Testis (tissue), 3 donors: ENCODE measurements around the gene PHLPP1. TPM values are rescaled to one million over a fixed set of nuclear protein-coding genes. Genes with fewer than 3 reads are reported as not detected.
"Not testable (repeated sequence)": the region's sequence is repeated elsewhere in the genome, so short reads cannot be mapped to it uniquely, and the experiment has no call there.

Experiments
- DNase-seq: peaks from one replicate; pipeline ENCODE4 v3.0.0-alpha.2; 2019
- H3K27ac ChIP-seq, 2 donors: fragments of 200-600 bp; sonication (generic); one replicate each; pipeline ENCODE4 v1.5.1; 2019
- H3K27me3 ChIP-seq: fragments of 200-600 bp; sonication (generic); one replicate; pipeline ENCODE4 v1.5.1; 2019
- H3K36me3 ChIP-seq: fragments of 200-600 bp; sonication (generic); one replicate; pipeline ENCODE4 v1.5.1; 2017; ENCODE audit warnings: low read depth; ENCODE audit errors: missing control alignments
- H3K4me1 ChIP-seq: fragments of 200-600 bp; sonication (generic); one replicate; pipeline ENCODE4 v1.5.1; 2019
- H3K4me3 ChIP-seq, 2 donors: fragments of 200-600 bp; sonication (generic); one replicate each; pipeline ENCODE4 v1.5.1; 2017 to 2019
- H3K9me3 ChIP-seq: fragments of 200-600 bp; sonication (generic); one replicate; pipeline ENCODE4 v1.5.1; 2017
- POLR2A ChIP-seq: fragments of 450-650 bp; IDR thresholded peaks from one replicate; pipeline ENCODE4 v1.6.1; 2017; ENCODE audit warnings: antibody characterized with exemption, mild to moderate bottlenecking, moderate library complexity
- WGBS, 2 donors: methylation state at CpG; one replicate each; pipeline ENCODE4 v1.1.5; 2018; 5-methylcytosine and 5-hydroxymethylcytosine counted together
- intact Hi-C: fragments of 100-400 bp; cut with DNase I; formaldehyde crosslinking; loops from one replicate; pipeline ENCODE4 v1.15.1; 2023; ENCODE audit warnings: low total_unique reads
- polyA plus RNA-seq: library from polyadenylated mRNA; stranded (reverse); fragments of 350-450 nt; fragmentation: Illumina TruSeq; extraction: RNeasy Lipid Tissue Mini Kit (QIAGEN cat#74804); gene quantifications from one replicate; pipeline ENCODE4 v1.2.3, GENCODE V29; 2014; ENCODE audit warnings: low read depth, low replicate concordance; ENCODE audit not compliant: insufficient read depth
- total RNA-seq, 2 donors: library from RNA; depleted of rRNA; stranded (reverse); fragments of >200 nt; gene quantifications; one replicate each; pipeline ENCODE4 v1.2.3, GENCODE V29; 2016
- TF ChIP-seq, protein P1 (sequence below), 3 experiments: fragments of 450-650 bp in 2 of 3; fragments of 200-600 bp in 1 of 3; sonication (generic) in 1 of 3; IDR thresholded peaks; one replicate each; pipeline ENCODE4 v1.5.1; 2016 to 2019; ENCODE audit warnings: antibody characterized with exemption in 3 of 3, mild to moderate bottlenecking in 2 of 3, moderate library complexity in 1 of 3

PHLPP1 gene
- total and polyA plus RNA-seq, 3 donors from 2014 or later = 31.5 to 60.1 (median 50.5) TPM

- H3K4me1 ChIP-seq = no peaks in the 10 kb centered on the region
- H3K9me3 ChIP-seq = no peaks in the 10 kb centered on the region
- intact Hi-C loops = no loop called here
- no peaks in the 10 kb centered on the region for H3K36me3 ChIP-seq
- H3K27me3 ChIP-seq = no peaks in the 10 kb centered on the region
- 68 to 76% methylated on average over 2 of the region's 2 CpGs for WGBS, 2 donors
- no peak for TF ChIP-seq POLR2A
- TF ChIP-seq, protein P1, sequence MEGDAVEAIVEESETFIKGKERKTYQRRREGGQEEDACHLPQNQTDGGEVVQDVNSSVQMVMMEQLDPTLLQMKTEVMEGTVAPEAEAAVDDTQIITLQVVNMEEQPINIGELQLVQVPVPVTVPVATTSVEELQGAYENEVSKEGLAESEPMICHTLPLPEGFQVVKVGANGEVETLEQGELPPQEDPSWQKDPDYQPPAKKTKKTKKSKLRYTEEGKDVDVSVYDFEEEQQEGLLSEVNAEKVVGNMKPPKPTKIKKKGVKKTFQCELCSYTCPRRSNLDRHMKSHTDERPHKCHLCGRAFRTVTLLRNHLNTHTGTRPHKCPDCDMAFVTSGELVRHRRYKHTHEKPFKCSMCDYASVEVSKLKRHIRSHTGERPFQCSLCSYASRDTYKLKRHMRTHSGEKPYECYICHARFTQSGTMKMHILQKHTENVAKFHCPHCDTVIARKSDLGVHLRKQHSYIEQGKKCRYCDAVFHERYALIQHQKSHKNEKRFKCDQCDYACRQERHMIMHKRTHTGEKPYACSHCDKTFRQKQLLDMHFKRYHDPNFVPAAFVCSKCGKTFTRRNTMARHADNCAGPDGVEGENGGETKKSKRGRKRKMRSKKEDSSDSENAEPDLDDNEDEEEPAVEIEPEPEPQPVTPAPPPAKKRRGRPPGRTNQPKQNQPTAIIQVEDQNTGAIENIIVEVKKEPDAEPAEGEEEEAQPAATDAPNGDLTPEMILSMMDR (IDR thresholded peaks at IDR 0.05) = no peak
- H3K27ac ChIP-seq = no peak overlapping the region
- DNase-seq = no peak
- no peak overlapping the region for H3K4me3 ChIP-seq
These were observed 189.3 kb downstream of the PHLPP1 start for GRCh38 chr18:62904396-62905285.

GRCh38 chr18:62912885-62913284, 197.5 kb downstream of the PHLPP1 start:
- Histone ChIP-seq H3K36me3 (no peaks in the 10 kb centered on the region), H3K27ac (no peak overlapping the region), H3K27me3 (no peaks in the 10 kb centered on the region), H3K4me3 (no peak overlapping the region), H3K4me1 (no peaks in the 10 kb centered on the region), H3K9me3 (no peaks in the 10 kb centered on the region)
- no peak for DNase-seq
- no peak for TF ChIP-seq POLR2A
- TF ChIP-seq, protein P1 (IDR thresholded peaks at IDR 0.05) = no peak
- 50 to 76% methylated on average over 2 of the region's 2 CpGs for WGBS, 2 donors
- intact Hi-C loops = no loop called here

- H3K9me3 ChIP-seq, intact Hi-C loops, H3K36me3 ChIP-seq, H3K27ac ChIP-seq, H3K4me3 ChIP-seq, DNase-seq, H3K4me1 ChIP-seq, H3K27me3 ChIP-seq: not testable (repeated sequence)
- WGBS, 2 donors = 94 to 97% methylated on average over 7 of the region's 7 CpGs
These were observed 198.5 kb downstream of the PHLPP1 start for GRCh38 chr18:62913824-62914223.

- no peak for DNase-seq
- H3K36me3 ChIP-seq = no peaks in the 10 kb centered on the region
These were observed 199.6 kb downstream of the PHLPP1 start for GRCh38 chr18:62914871-62915392.

DNA sequence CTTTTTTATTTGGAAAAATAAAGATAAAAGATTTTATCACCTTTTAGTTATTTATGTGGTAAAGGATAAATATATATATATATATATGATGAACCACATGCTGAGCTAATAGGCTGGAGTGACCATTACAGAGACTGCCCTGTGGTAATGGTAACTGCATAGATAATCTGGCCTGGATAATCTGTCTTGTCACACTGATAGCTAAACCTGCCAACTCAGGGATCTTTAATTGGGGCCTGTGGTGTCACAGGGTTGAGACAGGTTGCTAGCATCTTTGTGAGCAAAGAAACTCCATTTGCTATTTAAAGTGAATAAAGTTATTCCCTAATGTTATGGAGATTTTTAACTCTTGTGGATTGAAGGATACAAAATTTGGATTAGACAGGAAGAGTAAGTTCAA, 203.0 kb downstream of the PHLPP1 start:
- TF ChIP-seq POLR2A = no peak
- TF ChIP-seq, protein P1 (IDR thresholded peaks at IDR 0.05) = no peak
- no peaks in the 10 kb centered on the region for H3K36me3 ChIP-seq
- intact Hi-C loops = no loop called here
- H3K27ac ChIP-seq = no peak overlapping the region
- H3K4me1 ChIP-seq = no peaks in the 10 kb centered on the region
- no peaks in the 10 kb centered on the region for H3K9me3 ChIP-seq
- H3K4me3 ChIP-seq = no peak overlapping the region
- no peak for DNase-seq
- H3K27me3 ChIP-seq = no peaks in the 10 kb centered on the region

More at GRCh38 chr18:62914871-62915392, 199.6 kb downstream of the PHLPP1 start:
- Histone ChIP-seq H3K27ac (no peak overlapping the region), H3K9me3 (no peaks in the 10 kb centered on the region), H3K27me3 (no peaks in the 10 kb centered on the region), H3K4me1 (no peaks in the 10 kb centered on the region), H3K4me3 (no peak overlapping the region)
- intact Hi-C loops = no loop called here
- WGBS, 2 donors = 95 to 98% methylated on average over 3 of the region's 3 CpGs
- no peak for TF ChIP-seq POLR2A
- TF ChIP-seq, protein P1 (IDR thresholded peaks at IDR 0.05) = no peak
